HG03432 (cell line): ENCODE measurements around the gene CYTL1.
"Not testable (repeated sequence)": the region's sequence is repeated elsewhere in the genome, so short reads cannot be mapped to it uniquely, and the experiment has no call there.

Experiments used
- ATAC-seq: cut with Tn5 transposase; IDR thresholded peaks from one replicate; pipeline ENCODE4 v1.9.1; 2021; ENCODE audit warnings: mild to moderate bottlenecking, moderate library complexity; ENCODE audit not compliant: unreplicated experiment

CYTL1 gene

GRCh38 chr4:5003372-5003857, 15.8 kb downstream of the CYTL1 start:
- ATAC-seq = no peak

GRCh38 chr4:5001641-5002040, 17.6 kb downstream of the CYTL1 start:
- not testable (repeated sequence) for ATAC-seq

GRCh38 chr4:4996935-4997334, 22.3 kb downstream of the CYTL1 start:
- ATAC-seq = not testable (repeated sequence)

GRCh38 chr4:4995908-4996265, 23.4 kb downstream of the CYTL1 start:
- no peak for ATAC-seq

GRCh38 chr4:4995103-4995907, 24.0 kb downstream of the CYTL1 start:
- ATAC-seq = no peak

GRCh38 chr4:4994312-4995097, 24.8 kb downstream of the CYTL1 start:
- no peak for ATAC-seq

GRCh38 chr4:4992833-4993232, 26.4 kb downstream of the CYTL1 start:
- no peak for ATAC-seq

GRCh38 chr4:4991541-4992099, 27.6 kb downstream of the CYTL1 start:
- ATAC-seq = no peak

GRCh38 chr4:4990857-4991540, 28.3 kb downstream of the CYTL1 start:
- no peak for ATAC-seq

GRCh38 chr4:4990329-4990728, 28.9 kb downstream of the CYTL1 start:
- no peak for ATAC-seq

- ATAC-seq = no peak
These were observed 30.1 kb downstream of the CYTL1 start for GRCh38 chr4:4989083-4989622.

- no peak for ATAC-seq
These were observed 31.6 kb downstream of the CYTL1 start for GRCh38 chr4:4987656-4988055.

- ATAC-seq = no peak
These were observed 32.4 kb downstream of the CYTL1 start for GRCh38 chr4:4986841-4987240.

GRCh38 chr4:4985844-4986243, 33.4 kb downstream of the CYTL1 start:
- no peak for ATAC-seq

- ATAC-seq = no peak
These were observed 34.2 kb downstream of the CYTL1 start for GRCh38 chr4:4985036-4985435.

- no peak for ATAC-seq
These were observed 35.1 kb downstream of the CYTL1 start for GRCh38 chr4:4984186-4984585.

- no peak for ATAC-seq
These were observed 37.4 kb downstream of the CYTL1 start for GRCh38 chr4:4981827-4982226.

GRCh38 chr4:4981427-4981826, 37.8 kb downstream of the CYTL1 start:
- no peak for ATAC-seq

GRCh38 chr4:4980621-4981230, 38.5 kb downstream of the CYTL1 start:
- ATAC-seq = no peak

GRCh38 chr4:4979971-4980370, 39.3 kb downstream of the CYTL1 start:
- ATAC-seq = no peak
